Stimulated activated CD8-positive, alpha-beta memory T cell treated with anti-CD3 and anti-CD28 coated beads, Interleukin-7, amount 100 ng/mL, for 1 hour (primary cell): ENCODE data around the gene CYP4V2.

Experiments
- DNase-seq, 2 donors: peaks; one replicate each; pipeline ENCODE4 v3.0.0-alpha.2; 2020; ENCODE audit warnings: low read depth in 2 of 2

Gene CYP4V2

GRCh38 chr4:186188107-186188506, 3.3 kb upstream of the CYP4V2 start:
- no peak for DNase-seq

- DNase-seq = no peak
Measured at GRCh38 chr4:186189656-186190055, 1.7 kb upstream of the CYP4V2 start.

- peak; percentile 5 to 18 for DNase-seq
Measured at GRCh38 chr4:186190581-186191199, 677 bp upstream of the CYP4V2 start.

GRCh38 chr4:186192066-186192612, 772 bp downstream of the CYP4V2 start:
- no peak for DNase-seq

- DNase-seq = no peak
Measured at GRCh38 chr4:186193851-186194250, 2.5 kb downstream of the CYP4V2 start.

GRCh38 chr4:186196063-186196462, 4.7 kb downstream of the CYP4V2 start:
- DNase-seq = no peak

GRCh38 chr4:186200516-186200915, 9.1 kb downstream of the CYP4V2 start:
- DNase-seq = no peak

GRCh38 chr4:186201010-186201409, 9.6 kb downstream of the CYP4V2 start:
- DNase-seq = no peak

- peak in 1 of 2 donors; percentile 29 for DNase-seq
Measured at GRCh38 chr4:186201535-186202230, 10.3 kb downstream of the CYP4V2 start.

GRCh38 chr4:186202490-186203140, 11.2 kb downstream of the CYP4V2 start:
- no peak for DNase-seq

GRCh38 chr4:186203406-186203805, 12.0 kb downstream of the CYP4V2 start:
- DNase-seq = no peak

GRCh38 chr4:186204103-186204559, 12.8 kb downstream of the CYP4V2 start:
- peak in 1 of 2 donors; percentile 39 for DNase-seq

GRCh38 chr4:186204686-186205085, 13.3 kb downstream of the CYP4V2 start:
- DNase-seq = no peak

- DNase-seq = no peak
Measured at GRCh38 chr4:186205156-186205555, 13.8 kb downstream of the CYP4V2 start.

GRCh38 chr4:186216465-186217024, 25.2 kb downstream of the CYP4V2 start:
- no peak for DNase-seq

- DNase-seq = no peak
Measured at GRCh38 chr4:186217733-186218293, 26.4 kb downstream of the CYP4V2 start.

- DNase-seq = no peak
Measured at GRCh38 chr4:186221624-186222023, 30.3 kb downstream of the CYP4V2 start.

- no peak for DNase-seq
Measured at GRCh38 chr4:186225848-186226247, 34.5 kb downstream of the CYP4V2 start.

GRCh38 chr4:186226521-186227189, 35.3 kb downstream of the CYP4V2 start:
- no peak for DNase-seq

GRCh38 chr4:186227221-186227620, 35.9 kb downstream of the CYP4V2 start, which contains the start of gene KLKB1:
TSS of gene KLKB1 (plus strand) at chr4:186227507. CDS start at chr4:186228196, 689 bp downstream.
- no peak for DNase-seq
